Measurements from ENCODE around the gene NOL12. TPM values are rescaled to one million over a fixed set of nuclear protein-coding genes. Genes with fewer than 3 reads are reported as not detected.

Gene NOL12
- total RNA-seq, 1 experiment from 2014 or later: 32.9 TPM

DNA sequence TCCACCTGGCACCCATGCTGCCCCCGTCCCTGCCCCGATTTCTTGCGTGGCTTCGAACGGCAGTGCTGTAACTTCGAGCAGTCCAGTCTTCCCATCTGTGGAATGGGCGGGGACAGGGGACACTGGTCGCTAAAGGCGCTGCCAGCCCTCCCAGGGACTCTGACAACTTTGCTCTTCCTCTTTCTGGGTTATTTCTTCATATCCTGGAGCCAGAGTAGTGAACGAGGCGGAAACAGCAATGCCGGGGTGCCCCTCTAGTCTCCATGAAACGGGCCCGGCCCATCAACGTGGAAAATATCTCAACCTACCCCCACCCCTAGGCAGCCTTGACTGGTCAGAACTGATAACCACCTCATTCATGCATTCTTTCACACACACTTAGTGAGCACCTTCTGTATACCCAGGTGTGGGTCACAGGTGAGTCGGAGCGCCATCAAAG lies 53.5 kb downstream of the NOL12 start:
- intact Hi-C loops (cut with micrococcal nuclease): loop anchor here (10.0 kb wide), 1 partner anchor 45 kb away; the partner anchor contains the start of gene TRIOBP

DNA sequence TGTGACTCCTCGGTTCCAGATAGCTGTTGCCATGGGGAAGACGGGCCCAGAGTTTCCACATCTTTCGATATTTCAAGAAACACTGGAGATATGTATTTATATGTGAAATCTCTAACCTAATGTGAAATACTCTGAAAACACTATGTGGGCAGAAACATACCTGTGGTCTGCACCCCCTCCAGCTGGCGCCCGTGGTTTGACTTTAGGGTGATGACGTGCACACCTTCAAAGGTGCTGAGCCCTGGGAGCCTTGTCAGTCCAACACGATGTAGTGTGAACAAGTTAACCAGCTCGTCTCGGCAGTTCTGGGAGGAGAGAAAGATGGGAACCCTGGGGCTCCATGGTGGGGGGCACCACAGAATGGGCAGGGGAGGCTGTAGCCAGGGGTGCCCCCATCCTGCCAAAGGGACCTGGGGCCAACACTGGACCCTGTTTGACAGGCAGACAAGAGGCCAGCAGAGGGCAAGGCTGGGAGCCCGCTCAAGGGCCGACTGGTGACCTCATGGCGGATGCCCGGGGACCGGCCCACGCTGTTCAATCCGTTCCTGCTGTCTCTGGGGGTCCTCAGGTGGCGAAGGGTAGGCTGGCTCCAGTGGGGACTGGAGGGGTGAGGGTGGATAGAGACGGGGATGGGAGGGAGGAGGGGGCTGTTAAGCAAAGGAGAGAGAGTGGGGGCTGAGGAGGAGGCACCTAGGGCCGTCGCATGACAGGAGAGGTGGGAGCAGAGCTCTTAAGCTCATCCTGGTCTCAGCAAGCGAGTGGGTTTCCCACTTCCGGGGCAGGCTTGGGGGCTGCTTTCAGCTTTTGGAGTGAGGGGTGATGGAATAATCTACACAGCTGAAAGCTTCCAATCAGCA lies 54.5 kb downstream of the NOL12 start:
- Histone ChIP-seq H3K9me2 (replicated peaks; ENCODE audit: low read length) (no peaks in the 10 kb centered on the region), H3K36me3 (ENCODE audit: low read depth, low read length) (no peaks in the 10 kb centered on the region), H3K9ac (ENCODE audit: low read length) (no peak overlapping the region), H3K79me2 (ENCODE audit: low read length) (peaks cover 16% of the 10 kb centered on the region), H3F3A (ENCODE audit: low read length, unreplicated experiment) (no peaks in the 10 kb centered on the region), H4K20me1 (ENCODE audit: low read length) (no peaks in the 10 kb centered on the region), H3K4me3 (ENCODE audit: low read length) (no peak overlapping the region), H3K27ac (ENCODE audit: low read length) (no peak overlapping the region), H3K4me2 (ENCODE audit: low read length) (no peak overlapping the region), H3K4me1 (ENCODE audit: insufficient read depth, low read length) (peaks cover 36% of the 10 kb centered on the region), H3K9me3 (ENCODE audit: low read length) (no peaks in the 10 kb centered on the region), H2AFZ (ENCODE audit: low read length) (no peak overlapping the region), H3K27me3 (ENCODE audit: low read length) (no peaks in the 10 kb centered on the region)
- no TSS peak for BruUV-seq (replicated peaks)
- ChIA-PET POLR2A (ENCODE audit: unreplicated experiment) (no interaction called here), CTCF (no interaction called here)
- ATAC-seq (no peak), DNase-seq (no peak)
- intact Hi-C loops (cut with micrococcal nuclease): loop anchor here (10.0 kb wide), 1 partner anchor 46 kb away; the partner anchor contains the start of gene TRIOBP
- no peak for TF ChIP-seq CTCF (conservative IDR thresholded peaks at IDR 0.05; ENCODE audit: low read depth, low read length)
- TF ChIP-seq EZH2phosphoT487 (IDR thresholded peaks at IDR 0.05; ENCODE audit: borderline replicate concordance, low read length): no peak
- no peak for TF ChIP-seq EZH2 (IDR thresholded peaks at IDR 0.05; ENCODE audit: low read length, unreplicated experiment)

More for the DNA sequence above, 53.5 kb downstream of the NOL12 start:
- ATAC-seq: no peak
- H3K9me3 ChIP-seq (ENCODE audit: low read length): no peaks in the 10 kb centered on the region
- no peak overlapping the region for H3K9ac ChIP-seq (ENCODE audit: low read length)
- H3K4me2 ChIP-seq (ENCODE audit: low read length): no peak overlapping the region
- H3K9me2 ChIP-seq (replicated peaks; ENCODE audit: low read length): no peaks in the 10 kb centered on the region
- no peak overlapping the region for H2AFZ ChIP-seq (ENCODE audit: low read length)
- POLR2A ChIA-PET (ENCODE audit: unreplicated experiment): no interaction called here
- DNase-seq: no peak
- H3F3A ChIP-seq (ENCODE audit: low read length, unreplicated experiment): no peaks in the 10 kb centered on the region
- H3K4me1 ChIP-seq (ENCODE audit: insufficient read depth, low read length): peaks cover 28% of the 10 kb centered on the region
- H3K36me3 ChIP-seq (ENCODE audit: low read depth, low read length): no peaks in the 10 kb centered on the region
- CTCF ChIA-PET: no interaction called here
- no TSS peak for BruUV-seq (replicated peaks)
- TF ChIP-seq EZH2phosphoT487 (IDR thresholded peaks at IDR 0.05; ENCODE audit: borderline replicate concordance, low read length) (no peak), EZH2 (IDR thresholded peaks at IDR 0.05; ENCODE audit: low read length, unreplicated experiment) (no peak), CTCF (conservative IDR thresholded peaks at IDR 0.05; ENCODE audit: low read depth, low read length) (no peak)
- peaks cover 5% of the 10 kb centered on the region for H3K79me2 ChIP-seq (ENCODE audit: low read length)
- no peaks in the 10 kb centered on the region for H3K27me3 ChIP-seq (ENCODE audit: low read length)
- H4K20me1 ChIP-seq (ENCODE audit: low read length): no peaks in the 10 kb centered on the region
- no peak overlapping the region for H3K27ac ChIP-seq (ENCODE audit: low read length)
- H3K4me3 ChIP-seq (ENCODE audit: low read length): no peak overlapping the region

Measured in PC-3 (cell line).